Endothelial cell of umbilical vein (primary cell): ENCODE measurements around the gene DDX10. TPM values are rescaled to one million over a fixed set of nuclear protein-coding genes. Genes with fewer than 3 reads are reported as not detected.

Source experiments
- BruUV-seq: library from RNA; stranded (reverse); fragments of 400-500 nt; replicated peaks from 2 replicates; lab custom pipeline; 2021; lab: Mats Ljungman, UMichigan
- CTCF ChIA-PET: fragments of 300-600, 350-600 bp; sonication (Branson Sonifier 250); formaldehyde crosslinking; loops from one replicate; lab custom pipeline; 2021; ENCODE audit warnings: antibody characterized with exemption, inconsistent platforms; lab: Charles Lee
- POLR2A ChIA-PET: fragments of 300-600, 350-600 bp; sonication (Branson Sonifier 250); formaldehyde crosslinking; loops from one replicate; lab custom pipeline; 2021; ENCODE audit warnings: antibody characterized with exemption, inconsistent platforms; lab: Charles Lee
- DNase-seq: peaks from one replicate; pipeline ENCODE4 v3.0.0-alpha.2; 2011; ENCODE audit warnings: low read depth, low spot score
- FAIRE-seq: peaks from 2 replicates; lab custom pipeline; 2011; peaks lifted over from hg19 to GRCh38; lab: Jason Lieb, UNC
- H2AFZ ChIP-seq: 2 replicates; pipeline ENCODE4 v1.6.0; 2012; ENCODE audit warnings: low read depth, low read length, control low read depth, inconsistent platforms
- H3K27ac ChIP-seq: 2 replicates; pipeline ENCODE4 v1.5.1; 2011; ENCODE audit warnings: low read depth, mild to moderate bottlenecking, control low read depth, low read length, moderate library complexity; ENCODE audit not compliant: insufficient read depth
- H3K27me3 ChIP-seq, 2 experiments: 2 replicates each; pipeline versions ENCODE4 v1.6.0 to v1.6.1; 2011; ENCODE audit warnings: low read length in 2 of 2, mixed read lengths in 1 of 2; ENCODE audit not compliant: control insufficient read depth in 2 of 2, insufficient read depth in 2 of 2
- H3K36me3 ChIP-seq, 2 experiments: 2 replicates in 1 of 2; 3 replicates in 1 of 2; pipeline ENCODE4 v1.5.1; 2011; ENCODE audit warnings: low read length in 2 of 2, mild to moderate bottlenecking in 1 of 2, moderate library complexity in 1 of 2; ENCODE audit not compliant: control insufficient read depth in 2 of 2, insufficient read depth in 2 of 2; ENCODE audit errors: extremely low read depth in 1 of 2
- H3K4me1 ChIP-seq: 3 replicates; pipeline ENCODE4 v1.5.1; 2011; ENCODE audit warnings: mild to moderate bottlenecking, low read length; ENCODE audit not compliant: control insufficient read depth, insufficient read depth; ENCODE audit errors: extremely low read depth
- H3K4me2 ChIP-seq: 2 replicates; pipeline ENCODE4 v1.6.1; 2011; ENCODE audit warnings: low read length, control low read depth, mixed read lengths; ENCODE audit not compliant: insufficient read depth
- H3K4me3 ChIP-seq, 3 experiments: fragments of 200-600 bp in 1 of 3; sonication (generic), shearing (Covaris generic) in 1 of 3; replicated peaks in 1 of 3; 2 replicates each; pipeline ENCODE4 v1.5.1; 2011 to 2016; ENCODE audit warnings: control low read depth in 3 of 3, low read length in 3 of 3, mild to moderate bottlenecking in 2 of 3, inconsistent platforms in 1 of 3, low read depth in 1 of 3, moderate library complexity in 1 of 3; ENCODE audit not compliant: insufficient read depth in 1 of 3
- H3K79me2 ChIP-seq: 2 replicates; pipeline ENCODE4 v1.6.0; 2012; ENCODE audit warnings: low read length, inconsistent platforms; ENCODE audit not compliant: control insufficient read depth, insufficient read depth
- H3K9ac ChIP-seq: replicated peaks from 2 replicates; pipeline ENCODE3; 2011; ENCODE audit warnings: low read length, control low read depth; ENCODE audit not compliant: insufficient read depth; ENCODE audit errors: extremely low read depth
- H3K9me1 ChIP-seq: replicated peaks from 3 replicates; pipeline ENCODE4 v1.6.0; 2011; ENCODE audit warnings: mild to moderate bottlenecking, low read length; ENCODE audit not compliant: control insufficient read depth, insufficient read depth; ENCODE audit errors: extremely low read depth
- H3K9me3 ChIP-seq: replicated peaks from 2 replicates; pipeline ENCODE4 v1.5.1; 2012; ENCODE audit warnings: low read length, inconsistent platforms; ENCODE audit not compliant: control insufficient read depth, insufficient read depth
- H4K20me1 ChIP-seq: replicated peaks from 2 replicates; pipeline ENCODE3; 2011; ENCODE audit warnings: mild to moderate bottlenecking, low read length; ENCODE audit not compliant: control insufficient read depth, insufficient read depth; ENCODE audit errors: extremely low read depth
- CTCF ChIP-seq, 2 donors: IDR thresholded peaks; 1 replicate in 1 of 2; 2 replicates in 1 of 2; pipeline ENCODE4 v1.5.1; 2011; ENCODE audit warnings: low read length in 2 of 2, mild to moderate bottlenecking in 2 of 2, moderate library complexity in 2 of 2, control low read depth in 1 of 2, inconsistent platforms in 1 of 2, low read depth in 1 of 2; ENCODE audit not compliant: insufficient read depth in 1 of 2; ENCODE audit errors: extremely low read depth in 1 of 2
- EZH2 ChIP-seq: IDR thresholded peaks from 2 replicates; pipeline ENCODE4 v1.6.1; 2012; ENCODE audit warnings: borderline replicate concordance, low read depth, mild to moderate bottlenecking, moderate library complexity, low read length, inconsistent platforms; ENCODE audit not compliant: severe bottlenecking
- FOS ChIP-seq: IDR thresholded peaks from 2 replicates; pipeline ENCODE4 v1.6.1; 2011; ENCODE audit warnings: mild to moderate bottlenecking, low read length, moderate library complexity, borderline replicate concordance; ENCODE audit not compliant: insufficient read depth
- GATA2 ChIP-seq: IDR thresholded peaks from 2 replicates; pipeline ENCODE4 v1.7.0; 2011; ENCODE audit warnings: low read depth, mild to moderate bottlenecking, moderate library complexity, mixed read lengths, low read length; ENCODE audit not compliant: insufficient read length, insufficient read depth
- MAX ChIP-seq: IDR thresholded peaks from 2 replicates; pipeline ENCODE4 v1.6.1; 2011; ENCODE audit not compliant: insufficient read depth, insufficient read length
- MYC ChIP-seq: IDR thresholded peaks from one replicate; pipeline ENCODE4 v1.6.1; 2011; ENCODE audit warnings: mild to moderate bottlenecking, low read depth, low read length
- POLR2A ChIP-seq: IDR thresholded peaks from 2 replicates; pipeline ENCODE4 v1.6.1; 2012; ENCODE audit warnings: low read depth, mild to moderate bottlenecking, control low read depth, low read length
- POLR2AphosphoS5 ChIP-seq: IDR thresholded peaks from 2 replicates; pipeline ENCODE4 v1.6.1; 2012; ENCODE audit warnings: low read depth, mild to moderate bottlenecking, control low read depth, low read length, moderate library complexity; ENCODE audit not compliant: insufficient read depth
- dilution Hi-C: fragments of 300-500 bp; cut with MboI; formaldehyde crosslinking; loops from one replicate; pipeline ENCODE4 v1.15.0; 2019; ENCODE audit warnings: low sequenced_read_pairs; ENCODE audit not compliant: extremely low pct_ligation_motif_present
- intact Hi-C: fragments of 100-400 bp; cut with micrococcal nuclease; formaldehyde crosslinking; loops from one replicate; pipeline ENCODE4 v1.10.0; 2022
- polyA plus RNA-seq, 4 experiments: library from polyadenylated mRNA; depleted of rRNA in 3 of 4; stranded (reverse) in 3 of 4; unstranded in 1 of 4; fragments of >200 nt; gene quantifications; 2 replicates each; pipeline versions ENCODE4 v1.2.1 to v1.2.3, GENCODE V29; 2011 to 2012; ENCODE audit warnings: missing spikeins in 1 of 4
- total RNA-seq: library from RNA; stranded (reverse); gene quantifications from 2 replicates; pipeline ENCODE4 v1.2.3, GENCODE V29; 2021

DDX10 gene
- total and polyA plus RNA-seq, 2 donors (not counting 3 experiments of a cell fraction or from before 2014, with no cell fraction given), result 29.8 to 35.2 TPM

GRCh38 chr11:108859510-108859909, 194.6 kb downstream of the DDX10 start:
- H3K9me3 ChIP-seq, result no peaks in the 10 kb centered on the region
- peaks cover 20% of the 10 kb centered on the region for H3K4me1 ChIP-seq
- no peaks in the 10 kb centered on the region for H3K36me3 ChIP-seq
- intact Hi-C loops, result no loop called here
- no TSS peak for BruUV-seq
- no peak overlapping the region for H3K9ac ChIP-seq
- no peak for DNase-seq
- H4K20me1 ChIP-seq, result no peaks in the 10 kb centered on the region
- no peaks in the 10 kb centered on the region for H3K27me3 ChIP-seq
- dilution Hi-C loops, result no loop called here
- FAIRE-seq, result no peak
- no peak overlapping the region for H3K4me2 ChIP-seq
- H3K27ac ChIP-seq, result no peak overlapping the region
- H3K4me3 ChIP-seq, result no peak overlapping the region
- TF ChIP-seq MAX, result no peak
- no peak for TF ChIP-seq GATA2
- no peak for TF ChIP-seq POLR2A
- TF ChIP-seq EZH2, result no peak
- no peak for TF ChIP-seq MYC
- no peak for TF ChIP-seq FOS
- TF ChIP-seq POLR2AphosphoS5, result no peak
- no peak for TF ChIP-seq CTCF (IDR thresholded peaks at IDR 0.05; ENCODE audit: extremely low read depth in 1 of 2, insufficient read depth in 1 of 2, low read depth in 1 of 2, low read length in 2 of 2)
- POLR2A ChIA-PET, result no interaction called here
- H3K79me2 ChIP-seq, result peaks cover 1% of the 10 kb centered on the region
- no peak overlapping the region for H2AFZ ChIP-seq
- H3K9me1 ChIP-seq, result no peaks in the 10 kb centered on the region
- CTCF ChIA-PET, result no interaction called here
